H9 (cell line): ENCODE data around the gene CES1. TPM values are rescaled to one million over a fixed set of nuclear protein-coding genes. Genes with fewer than 3 reads are reported as not detected.

Experiments used
- DNase-seq: peaks from one replicate; pipeline ENCODE4 v3.0.0-alpha.2; 2017
- H2AFZ ChIP-seq: one replicate; pipeline ENCODE4 v1.6.1; 2013; ENCODE audit warnings: mild to moderate bottlenecking, low read length, control low read depth, moderate library complexity
- H2AK5ac ChIP-seq: 2 replicates; pipeline ENCODE4 v1.6.1; 2013; ENCODE audit warnings: low read length, control low read depth, mixed read lengths; ENCODE audit not compliant: insufficient read length
- H2BK120ac ChIP-seq: one replicate; pipeline ENCODE4 v1.6.1; 2013; ENCODE audit warnings: low read depth, mild to moderate bottlenecking, low read length, control low read depth, inconsistent platforms; ENCODE audit not compliant: poor library complexity, severe bottlenecking
- H2BK12ac ChIP-seq: 2 replicates; pipeline ENCODE4 v1.6.1; 2013; ENCODE audit warnings: low read length, control low read depth, mixed read lengths, low read depth; ENCODE audit not compliant: insufficient read length
- H2BK15ac ChIP-seq: 2 replicates; pipeline ENCODE4 v1.6.1; 2013; ENCODE audit warnings: low read depth, low read length, control low read depth
- H2BK20ac ChIP-seq: one replicate; pipeline ENCODE4 v1.6.1; 2013; ENCODE audit warnings: low read depth, mild to moderate bottlenecking, low read length, control low read depth, inconsistent platforms; ENCODE audit not compliant: poor library complexity, severe bottlenecking
- H2BK5ac ChIP-seq: 2 replicates; pipeline ENCODE4 v1.6.1; 2013; ENCODE audit warnings: low read length, control low read depth, mixed read lengths; ENCODE audit not compliant: insufficient read length
- H3K14ac ChIP-seq: 2 replicates; pipeline ENCODE4 v1.6.1; 2013; ENCODE audit warnings: low read length, control low read depth; ENCODE audit not compliant: insufficient read depth
- H3K18ac ChIP-seq: 2 replicates; pipeline ENCODE4 v1.6.1; 2013; ENCODE audit warnings: low read depth, mild to moderate bottlenecking, mixed read lengths, low read length, control low read depth; ENCODE audit not compliant: insufficient read length
- H3K23ac ChIP-seq: 2 replicates; pipeline ENCODE4 v1.6.1; 2013; ENCODE audit warnings: low read length, control low read depth, mixed read lengths, low read depth; ENCODE audit not compliant: insufficient read length
- H3K23me2 ChIP-seq: 2 replicates; pipeline ENCODE4 v1.6.1; 2013; ENCODE audit warnings: low read depth, mild to moderate bottlenecking, mixed read lengths, low read length, control low read depth; ENCODE audit not compliant: insufficient read length, poor library complexity, severe bottlenecking
- H3K27ac ChIP-seq: 2 replicates; pipeline ENCODE4 v1.5.1; 2013; ENCODE audit warnings: low read length, control low read depth, mixed read lengths, low read depth; ENCODE audit not compliant: insufficient read length
- H3K27me3 ChIP-seq: 2 replicates; pipeline ENCODE4 v1.6.1; 2013; ENCODE audit warnings: low read length, control low read depth, inconsistent platforms; ENCODE audit not compliant: insufficient read depth
- H3K4ac ChIP-seq: 2 replicates; pipeline ENCODE4 v1.6.1; 2013; ENCODE audit warnings: low read depth, mild to moderate bottlenecking, control low read depth, inconsistent platforms, low read length, moderate library complexity
- H3K4me1 ChIP-seq: 2 replicates; pipeline ENCODE4 v1.6.1; 2013; ENCODE audit warnings: low read length, control low read depth, inconsistent platforms; ENCODE audit not compliant: insufficient read depth
- H3K4me2 ChIP-seq: 2 replicates; pipeline ENCODE4 v1.6.1; 2013; ENCODE audit warnings: low read length, control low read depth, mixed read lengths; ENCODE audit not compliant: insufficient read length, insufficient read depth
- H3K56ac ChIP-seq: 2 replicates; pipeline ENCODE4 v1.6.1; 2013; ENCODE audit warnings: low read depth, mild to moderate bottlenecking, mixed read lengths, low read length, control low read depth; ENCODE audit not compliant: insufficient read length
- H3K79me1 ChIP-seq: 2 replicates; pipeline ENCODE4 v1.6.1; 2013; ENCODE audit warnings: low read depth, mild to moderate bottlenecking, moderate library complexity, low read length, control low read depth, inconsistent platforms; ENCODE audit not compliant: insufficient read depth, poor library complexity, severe bottlenecking
- H3K79me2 ChIP-seq: 2 replicates; pipeline ENCODE4 v1.6.1; 2013; ENCODE audit warnings: low read length, control low read depth, inconsistent platforms; ENCODE audit not compliant: insufficient read depth
- H3K9ac ChIP-seq: 2 replicates; pipeline ENCODE4 v1.6.1; 2013; ENCODE audit warnings: low read length, control low read depth, mixed read lengths; ENCODE audit not compliant: insufficient read length; ENCODE audit errors: extremely low read depth
- H3K9me3 ChIP-seq: one replicate; pipeline ENCODE4 v1.6.1; 2013; ENCODE audit warnings: low read depth, low read length, inconsistent platforms; ENCODE audit not compliant: control insufficient read depth
- H3T11ph ChIP-seq: one replicate; pipeline ENCODE4 v1.6.1; 2013; ENCODE audit warnings: mild to moderate bottlenecking, low read length, control low read depth, inconsistent platforms
- H4K20me1 ChIP-seq: one replicate; pipeline ENCODE4 v1.6.1; 2013; ENCODE audit not compliant: control insufficient read depth, insufficient read length, insufficient read depth
- H4K5ac ChIP-seq: 2 replicates; pipeline ENCODE4 v1.6.1; 2013; ENCODE audit warnings: low read depth, mild to moderate bottlenecking, mixed read lengths, low read length, control low read depth; ENCODE audit not compliant: insufficient read length
- H4K8ac ChIP-seq: replicated peaks from 2 replicates; pipeline ENCODE4 v1.6.1; 2013; ENCODE audit warnings: low read length, control low read depth, mixed read lengths, low read depth; ENCODE audit not compliant: insufficient read length
- H4K91ac ChIP-seq: 2 replicates; pipeline ENCODE4 v1.6.1; 2013; ENCODE audit warnings: low read depth, mild to moderate bottlenecking, moderate library complexity, mixed read lengths, low read length, control low read depth; ENCODE audit not compliant: insufficient read length
- H3K27ac Mint-ChIP-seq, 3 experiments: 2 replicates in 2 of 3; 3 replicates in 1 of 3; pipeline ENCODE4 v1.8.0; 2020 to 2021; ENCODE audit warnings: mixed read lengths in 3 of 3, mild to moderate bottlenecking in 1 of 3, moderate library complexity in 1 of 3
- H3K27me3 Mint-ChIP-seq: 2 replicates; pipeline ENCODE4 v1.8.0; 2021; ENCODE audit warnings: low read depth, mild to moderate bottlenecking, moderate library complexity, mixed read lengths
- H3K36me3 Mint-ChIP-seq, 3 experiments: 2 replicates in 2 of 3; 3 replicates in 1 of 3; pipeline ENCODE4 v1.8.0; 2020 to 2021; ENCODE audit warnings: low read depth in 3 of 3, mixed read lengths in 3 of 3; ENCODE audit not compliant: insufficient read depth in 1 of 3
- H3K4me1 Mint-ChIP-seq, 2 experiments: 2 replicates each; pipeline ENCODE4 v1.8.0; 2020; ENCODE audit warnings: mixed read lengths in 2 of 2
- H3K4me3 Mint-ChIP-seq, 2 experiments: 2 replicates in 1 of 2; 3 replicates in 1 of 2; pipeline ENCODE4 v1.8.0; 2020 to 2021; ENCODE audit warnings: mild to moderate bottlenecking in 2 of 2, mixed read lengths in 2 of 2, moderate library complexity in 1 of 2
- H3K9me3 Mint-ChIP-seq, 2 experiments: 2 replicates in 1 of 2; 3 replicates in 1 of 2; pipeline ENCODE4 v1.8.0; 2020; ENCODE audit warnings: mild to moderate bottlenecking in 2 of 2, mixed read lengths in 2 of 2, moderate library complexity in 1 of 2
- CTCF ChIP-seq: fragments of 200-600 bp; sonication (generic); conservative IDR thresholded peaks from 3 replicates; pipeline ENCODE4 v1.8.0; 2021; ENCODE audit warnings: antibody characterized with exemption, mild to moderate bottlenecking
- WGBS: extraction: QIAGEN DNeasy Blood & Tissue Kit; methylation state at CpG from one replicate; pipeline ENCODE4 v1.1.7; 2013; ENCODE audit warnings: missing lambda C conversion rate, low lambda C conversion rate, mixed read lengths; ENCODE audit not compliant: insufficient read length; ENCODE audit errors: extremely low coverage; 5-methylcytosine and 5-hydroxymethylcytosine counted together
- total RNA-seq: library from RNA; stranded (reverse); gene quantifications from 2 replicates; pipeline ENCODE4 v1.2.1, GENCODE V29; 2021

Gene CES1
- total RNA-seq, 1 experiment from 2014 or later: not detected

- no peak for DNase-seq
- no peak overlapping the region for H3K27ac ChIP-seq
- no peak overlapping the region for H2BK5ac ChIP-seq
- H3K23ac ChIP-seq: no peak overlapping the region
- no peak overlapping the region for H3K4me2 ChIP-seq
- no peak overlapping the region for H3K4ac ChIP-seq
- no peak overlapping the region for H2BK120ac ChIP-seq
- no peak overlapping the region for H4K91ac ChIP-seq
- no peaks in the 10 kb centered on the region for H3K23me2 ChIP-seq
- H3K4me1 Mint-ChIP-seq: no peaks in the 10 kb centered on the region
- no peak overlapping the region for H4K5ac ChIP-seq
- H2AFZ ChIP-seq: no peak overlapping the region
- no peaks in the 10 kb centered on the region for H3K27me3 ChIP-seq
- TF ChIP-seq CTCF: no peak
- H3K36me3 Mint-ChIP-seq: no peaks in the 10 kb centered on the region
- no peak overlapping the region for H3K9ac ChIP-seq
- no peak overlapping the region for H3K27ac Mint-ChIP-seq
- no peak overlapping the region for H3K4me3 Mint-ChIP-seq
- no peak overlapping the region for H2BK12ac ChIP-seq
- peaks cover 41% of the 10 kb centered on the region for H3K27me3 Mint-ChIP-seq
- no peak overlapping the region for H3K56ac ChIP-seq
- no peaks in the 10 kb centered on the region for H4K20me1 ChIP-seq
- H3K9me3 ChIP-seq: no peaks in the 10 kb centered on the region
- no CpG with 5 or more reads among the region's 4 CpGs for WGBS
- no peak overlapping the region for H2AK5ac ChIP-seq
- H3K79me1 ChIP-seq: no peaks in the 10 kb centered on the region
- no peaks in the 10 kb centered on the region for H3K4me1 ChIP-seq
- H3K18ac ChIP-seq: no peak overlapping the region
- no peak overlapping the region for H2BK20ac ChIP-seq
- 0 out of 2 replicates have a peak overlapping the region, but pooled peaks have one; percentile 31 for H2BK15ac ChIP-seq
- H3T11ph ChIP-seq: no peak overlapping the region
- H3K14ac ChIP-seq: no peak overlapping the region
- no peak overlapping the region for H4K8ac ChIP-seq
- no peaks in the 10 kb centered on the region for H3K79me2 ChIP-seq
- H3K9me3 Mint-ChIP-seq: no peaks in the 10 kb centered on the region; a peak in 1 of 5 replicates
Observed at GRCh38 chr16:55824473-55825000, 8.4 kb downstream of the CES1 start.
